ENCODE data around the gene HOXB3. TPM values are rescaled to one million over a fixed set of nuclear protein-coding genes. Genes with fewer than 3 reads are reported as not detected.

The HOXB3 gene
- total RNA-seq, 2 experiments from 2014 or later: 0.47 to 1.2 TPM

DNA sequence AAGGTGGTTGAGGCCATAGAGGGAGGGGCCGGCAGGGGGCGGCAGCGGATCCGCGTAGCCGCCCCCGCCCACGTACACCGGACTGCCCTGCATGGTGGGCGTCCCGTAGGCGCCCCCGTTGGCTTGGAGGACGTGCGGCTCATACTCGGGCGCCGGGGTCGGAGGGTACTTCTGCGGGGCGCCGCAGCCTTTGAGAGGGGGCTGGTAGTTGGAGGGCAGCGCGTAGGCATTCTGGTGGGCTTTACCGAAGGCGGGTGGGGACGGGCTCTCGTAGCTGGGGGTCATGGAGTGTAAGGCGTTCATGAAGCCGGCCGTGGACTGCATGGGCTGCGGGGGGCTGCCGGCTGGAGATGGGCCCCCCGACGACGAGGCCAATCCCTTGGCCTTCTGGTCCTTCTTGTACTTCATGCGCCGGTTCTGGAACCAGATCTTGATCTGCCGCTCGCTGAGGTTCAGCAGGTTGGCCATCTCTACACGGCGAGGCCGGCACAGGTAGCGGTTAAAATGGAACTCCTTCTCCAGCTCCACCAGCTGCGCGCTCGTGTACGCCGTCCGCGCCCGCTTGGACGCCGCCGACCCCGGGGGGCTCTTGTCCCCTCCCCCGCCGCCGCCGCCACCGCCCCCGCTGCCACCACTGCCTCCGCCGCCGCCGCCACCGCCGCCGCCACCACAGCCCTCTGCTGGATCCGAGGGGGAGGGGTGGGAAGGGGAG, 39.4 kb downstream of the HOXB3 start:
- Mint-ChIP-seq H3K4me1 (peaks cover 9% of the 10 kb centered on the region), H3K27me3 (peaks cover 15% of the 10 kb centered on the region), H3K4me3 (no peak overlapping the region), H3K27ac (no peak overlapping the region), H3K9me3 (ENCODE audit: low read depth) (no peaks in the 10 kb centered on the region), H3K36me3 (ENCODE audit: low read depth) (no peaks in the 10 kb centered on the region)
- CTCF ChIA-PET: no interaction called here
- DNase-seq (no peak), ATAC-seq (no peak)
- intact Hi-C loops (cut with DNase I, micrococcal nuclease): no loop called here
- POLR2A ChIA-PET: no interaction called here

DNA sequence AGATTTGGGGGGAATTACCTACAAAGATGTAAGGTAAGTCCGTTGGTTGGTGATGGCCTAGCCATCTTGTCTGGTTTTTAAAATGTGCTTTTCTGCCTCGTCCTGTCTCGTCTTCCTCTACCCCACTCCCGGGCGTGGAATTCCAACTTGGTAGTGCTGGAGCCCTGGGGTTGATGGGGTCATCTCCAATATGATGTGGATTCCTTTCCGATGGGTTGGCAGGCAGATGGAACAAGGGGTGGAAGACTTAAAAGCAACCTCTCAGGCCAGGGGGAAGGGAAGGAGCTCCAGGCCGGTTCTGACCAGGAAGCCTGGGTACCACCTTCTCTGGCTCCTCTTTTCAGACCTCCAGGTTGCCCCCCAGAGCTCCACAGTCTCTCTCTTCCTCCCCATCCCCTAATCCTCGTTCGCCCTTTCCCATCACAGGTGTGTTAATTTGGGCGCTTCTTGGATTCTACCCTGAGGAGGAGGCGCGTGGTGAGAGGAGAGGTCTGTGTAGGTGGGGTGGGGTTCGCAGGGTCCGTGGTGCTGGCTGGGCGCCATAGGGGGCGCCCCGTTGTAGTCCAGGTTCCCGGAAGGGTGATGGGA, 40.0 kb downstream of the HOXB3 start:
- peaks cover 10% of the 10 kb centered on the region for H3K4me1 Mint-ChIP-seq
- H3K27ac Mint-ChIP-seq: no peak overlapping the region
- no peak overlapping the region for H3K4me3 Mint-ChIP-seq
- peaks cover 17% of the 10 kb centered on the region for H3K27me3 Mint-ChIP-seq
- CTCF ChIA-PET: interaction anchor here (1.1 to 2.1 kb wide), 2 partner anchors 43 to 198 kb away, joined by 3 to 8 read pairs; partner anchors contain the start of gene HOXB5
- intact Hi-C loops (cut with DNase I, micrococcal nuclease): no loop called here
- ATAC-seq (no peak), DNase-seq (no peak)
- H3K9me3 Mint-ChIP-seq (ENCODE audit: low read depth): no peaks in the 10 kb centered on the region
- POLR2A ChIA-PET: no interaction called here
- no peaks in the 10 kb centered on the region for H3K36me3 Mint-ChIP-seq (ENCODE audit: low read depth)

- CTCF ChIA-PET: interaction anchor here (1.1 to 2.1 kb wide), 2 partner anchors 44 to 197 kb away, joined by 3 to 8 read pairs; partner anchors contain the start of gene HOXB5
- no peak overlapping the region for H3K4me3 Mint-ChIP-seq
- POLR2A ChIA-PET: interaction anchor here (0.5 kb wide), 1 partner anchor 1285 kb away, joined by 3 read pairs; no protein-coding TSS in a partner anchor
- H3K4me1 Mint-ChIP-seq: peaks cover 13% of the 10 kb centered on the region
- DNase-seq (no peak), ATAC-seq (no peak)
- intact Hi-C loops (cut with DNase I, micrococcal nuclease): no loop called here
- peaks cover 17% of the 10 kb centered on the region for H3K27me3 Mint-ChIP-seq
- no peak overlapping the region for H3K27ac Mint-ChIP-seq
- H3K36me3 Mint-ChIP-seq (ENCODE audit: low read depth): no peaks in the 10 kb centered on the region
- no peaks in the 10 kb centered on the region for H3K9me3 Mint-ChIP-seq (ENCODE audit: low read depth)
These were observed 40.8 kb downstream of the HOXB3 start for GRCh38 chr17:48549281-48549630.

GRCh38 chr17:48548523-48549280, 41.3 kb downstream of the HOXB3 start:
- Mint-ChIP-seq H3K9me3 (ENCODE audit: low read depth) (no peaks in the 10 kb centered on the region), H3K27ac (peak overlapping the region; percentile 24), H3K36me3 (ENCODE audit: low read depth) (no peaks in the 10 kb centered on the region), H3K4me1 (peaks cover 16% of the 10 kb centered on the region), H3K4me3 (no peak overlapping the region), H3K27me3 (peaks cover 20% of the 10 kb centered on the region)
- ChIA-PET POLR2A (interaction anchor here (0.5 kb wide), 1 partner anchor 1286 kb away, joined by 3 read pairs; no protein-coding TSS in a partner anchor), CTCF (interaction anchor here (0.7 to 2.1 kb wide), 4 partner anchors 41 to 197 kb away, joined by 3 to 8 read pairs (median 3); partner anchors contain the start of gene HOXB5)
- intact Hi-C loops (cut with DNase I, micrococcal nuclease): no loop called here
- no peak for ATAC-seq
- DNase-seq: no peak

DNA sequence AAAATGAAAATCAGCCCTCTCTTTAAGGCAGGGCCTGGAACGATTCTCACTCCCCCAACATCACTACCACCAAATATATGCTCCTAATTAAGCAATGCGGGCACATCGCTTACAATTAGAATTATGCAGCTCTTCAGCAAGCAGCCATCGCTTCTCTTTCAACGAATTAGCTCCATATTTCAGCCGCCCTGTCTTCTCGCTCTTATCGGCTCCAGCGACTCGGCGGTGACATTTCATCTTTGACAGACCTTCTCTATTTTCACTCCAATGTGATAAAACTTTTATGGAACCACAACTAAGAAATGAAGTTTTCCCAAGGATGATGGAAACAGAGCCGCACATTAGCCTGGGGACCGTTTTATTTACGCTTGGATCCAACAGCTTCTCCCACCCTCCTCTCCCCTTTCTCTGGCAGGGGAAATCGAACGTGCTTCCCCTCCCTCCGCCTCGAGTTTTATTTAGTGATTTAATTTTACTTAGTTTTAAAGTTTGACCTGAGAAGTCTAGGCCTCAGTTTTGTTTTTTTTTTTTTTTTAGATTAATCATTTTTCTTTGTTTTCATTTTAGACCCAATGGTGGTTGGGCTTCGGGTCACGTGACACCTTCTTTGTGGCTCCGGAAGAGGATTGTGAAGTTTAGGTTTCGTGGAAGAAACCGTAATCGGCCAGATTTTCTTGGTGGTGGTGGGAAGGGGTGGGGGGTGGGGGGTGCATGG, 42.1 kb downstream of the HOXB3 start:
- no peak for ATAC-seq
- Mint-ChIP-seq H3K27me3 (peaks cover 21% of the 10 kb centered on the region), H3K36me3 (ENCODE audit: low read depth) (no peaks in the 10 kb centered on the region), H3K27ac (peak overlapping the region; percentile 39), H3K4me3 (peak overlapping the region; percentile 7), H3K9me3 (ENCODE audit: low read depth) (no peaks in the 10 kb centered on the region), H3K4me1 (peaks cover 17% of the 10 kb centered on the region)
- DNase-seq: peak; percentile 53
- POLR2A ChIA-PET: no interaction called here
- CTCF ChIA-PET: interaction anchor here (0.7 to 2.1 kb wide), 3 partner anchors 42 to 196 kb away, joined by 3 to 8 read pairs (median 3); no protein-coding TSS in a partner anchor
- intact Hi-C loops (cut with DNase I, micrococcal nuclease): no loop called here

GRCh38 chr17:48546924-48547807, 42.9 kb downstream of the HOXB3 start:
- DNase-seq (no peak), ATAC-seq (no peak)
- ChIA-PET CTCF (interaction anchor here (0.8 to 1.6 kb wide), 2 partner anchors 46 to 212 kb away, joined by 4 to 7 read pairs; no protein-coding TSS in a partner anchor), POLR2A (interaction anchor here (0.6 to 0.7 kb wide), 2 partner anchors 24 to 213 kb away, joined by 3 to 4 read pairs; no protein-coding TSS in a partner anchor)
- Mint-ChIP-seq H3K36me3 (ENCODE audit: low read depth) (no peaks in the 10 kb centered on the region), H3K27ac (peak overlapping the region; percentile 39), H3K4me3 (peak overlapping the region; percentile 7), H3K4me1 (peaks cover 22% of the 10 kb centered on the region), H3K9me3 (ENCODE audit: low read depth) (no peaks in the 10 kb centered on the region), H3K27me3 (peaks cover 27% of the 10 kb centered on the region)
- intact Hi-C loops (cut with DNase I, micrococcal nuclease): no loop called here

DNA sequence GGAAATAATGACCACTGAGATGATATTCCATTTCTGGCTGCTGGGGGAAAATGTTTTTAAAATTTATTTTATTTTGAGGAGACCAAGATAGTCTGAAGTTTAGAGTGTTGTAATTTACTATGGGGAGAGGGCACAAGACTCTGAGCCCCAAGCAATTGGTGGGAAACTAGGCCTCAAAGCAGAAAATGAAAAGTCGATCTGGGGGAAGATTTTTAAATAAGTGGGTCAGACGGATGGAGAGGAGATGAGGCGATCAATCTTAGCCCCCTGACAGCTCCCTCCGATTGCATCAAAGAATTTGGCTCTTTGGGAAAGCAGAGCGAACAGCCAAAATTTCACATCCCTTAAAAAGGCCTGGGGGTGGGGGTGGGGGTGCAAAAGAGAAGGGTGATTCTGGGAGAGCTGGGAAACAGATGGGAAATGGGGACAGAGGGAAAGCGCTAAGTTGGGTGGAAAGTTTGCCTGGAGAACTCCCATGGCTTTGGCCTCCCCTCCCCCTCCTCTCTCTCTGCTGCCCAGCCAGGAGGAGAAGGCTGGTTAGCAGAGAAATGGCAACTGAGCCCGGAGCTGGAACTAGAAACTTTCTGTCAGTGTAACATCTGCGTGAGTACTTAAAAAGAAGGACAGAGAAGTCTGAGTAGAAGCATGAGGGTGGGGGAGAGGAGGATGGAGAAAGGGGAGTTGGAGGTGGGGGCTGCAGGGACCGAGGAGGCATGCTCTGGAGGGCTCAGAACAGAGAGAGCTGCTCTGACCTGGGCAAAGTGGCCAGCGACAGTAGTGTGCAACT, 43.7 kb downstream of the HOXB3 start:
- Mint-ChIP-seq H3K27ac (no peak overlapping the region), H3K9me3 (ENCODE audit: low read depth) (no peaks in the 10 kb centered on the region), H3K4me3 (no peak overlapping the region), H3K36me3 (ENCODE audit: low read depth) (no peaks in the 10 kb centered on the region), H3K27me3 (peaks cover 32% of the 10 kb centered on the region), H3K4me1 (peaks cover 28% of the 10 kb centered on the region)
- ChIA-PET POLR2A (interaction anchor here (0.6 kb wide), 2 partner anchors 119 to 213 kb away, joined by 3 to 7 read pairs; no protein-coding TSS in a partner anchor), CTCF (interaction anchor here (0.6 to 1.6 kb wide), 4 partner anchors 47 to 510 kb away, joined by 3 to 7 read pairs (median 4); no protein-coding TSS in a partner anchor)
- DNase-seq (no peak), ATAC-seq (no peak)
- intact Hi-C loops (cut with DNase I, micrococcal nuclease): no loop called here

DNA sequence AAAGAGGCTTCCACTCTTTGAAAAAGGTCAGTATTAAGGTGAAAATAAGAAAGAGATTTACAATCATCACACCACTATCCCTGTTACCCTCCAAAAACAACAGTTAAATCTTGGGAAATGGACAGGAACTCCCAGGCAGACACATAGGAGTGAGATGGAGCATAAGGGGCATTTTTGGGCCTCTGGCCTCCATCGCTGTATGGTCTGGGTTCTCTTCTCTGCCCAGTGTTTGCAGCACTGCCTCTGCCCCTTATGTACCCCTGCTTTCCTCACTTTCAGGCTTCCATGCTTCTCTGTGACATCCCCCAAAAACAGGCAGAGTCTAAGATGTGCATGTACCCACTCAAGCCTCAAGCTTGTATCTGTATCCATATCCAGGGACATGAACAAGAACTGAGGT, 44.5 kb downstream of the HOXB3 start:
- H3K4me3 Mint-ChIP-seq: peak overlapping the region; percentile 8
- no peaks in the 10 kb centered on the region for H3K36me3 Mint-ChIP-seq (ENCODE audit: low read depth)
- CTCF ChIA-PET: interaction anchor here (0.6 to 1.6 kb wide), 3 partner anchors 47 to 509 kb away, joined by 3 to 7 read pairs (median 3); no protein-coding TSS in a partner anchor
- peaks cover 36% of the 10 kb centered on the region for H3K27me3 Mint-ChIP-seq
- no peak overlapping the region for H3K27ac Mint-ChIP-seq
- DNase-seq (no peak), ATAC-seq (no peak)
- intact Hi-C loops (cut with DNase I, micrococcal nuclease): no loop called here
- POLR2A ChIA-PET: interaction anchor here (0.6 kb wide), 1 partner anchor 118 kb away, joined by 7 read pairs; no protein-coding TSS in a partner anchor
- peaks cover 32% of the 10 kb centered on the region for H3K4me1 Mint-ChIP-seq
- no peaks in the 10 kb centered on the region for H3K9me3 Mint-ChIP-seq (ENCODE audit: low read depth)

GRCh38 chr17:48545022-48545375, 45.0 kb downstream of the HOXB3 start, which contains the start of gene HOXB2:
Gene HOXB2, minus strand, starts transcription at chr17:48545109. Its CDS starts 198 bp downstream, at chr17:48544911.
- DNase-seq (no peak), ATAC-seq (no peak)
- Mint-ChIP-seq H3K36me3 (ENCODE audit: low read depth) (no peaks in the 10 kb centered on the region), H3K27me3 (peaks cover 41% of the 10 kb centered on the region), H3K9me3 (ENCODE audit: low read depth) (no peaks in the 10 kb centered on the region), H3K27ac (peak within 1 kb of the TSS; percentile 78), H3K4me3 (peak within 1 kb of the TSS; percentile 75), H3K4me1 (peaks cover 32% of the 10 kb centered on the region)
- intact Hi-C loops (cut with DNase I, micrococcal nuclease): no loop called here
- ChIA-PET POLR2A (no interaction called here), CTCF (no interaction called here)
